CD4-positive, alpha-beta T cell treated with Interferon gamma for 1 hour (primary cell): ENCODE results near the gene BMP7.

Experiments used
- DNase-seq: peaks from one replicate; pipeline ENCODE4 v3.0.0-alpha.2; 2020

The BMP7 gene

GRCh38 chr20:57187068-57187634, 79.3 kb downstream of the BMP7 start:
- no peak for DNase-seq

- DNase-seq, result no peak
These were observed 80.2 kb downstream of the BMP7 start for GRCh38 chr20:57186192-57186591.

- no peak for DNase-seq
These were observed 81.2 kb downstream of the BMP7 start for GRCh38 chr20:57185188-57185743.

GRCh38 chr20:57183457-57184009, 82.9 kb downstream of the BMP7 start:
- DNase-seq, result no peak

- DNase-seq, result no peak
These were observed 84.8 kb downstream of the BMP7 start for GRCh38 chr20:57181639-57182038.

- no peak for DNase-seq
These were observed 85.5 kb downstream of the BMP7 start for GRCh38 chr20:57180954-57181353.

GRCh38 chr20:57180387-57180786, 86.1 kb downstream of the BMP7 start:
- DNase-seq, result no peak

- DNase-seq, result no peak
These were observed 87.2 kb downstream of the BMP7 start for GRCh38 chr20:57179265-57179664.

GRCh38 chr20:57178582-57179111, 87.8 kb downstream of the BMP7 start:
- no peak for DNase-seq

GRCh38 chr20:57177636-57178280, 88.7 kb downstream of the BMP7 start:
- DNase-seq, result no peak

- no peak for DNase-seq
These were observed 89.6 kb downstream of the BMP7 start for GRCh38 chr20:57176842-57177241.

- no peak for DNase-seq
These were observed 90.9 kb downstream of the BMP7 start for GRCh38 chr20:57175397-57176010.

GRCh38 chr20:57174737-57175136, 91.7 kb downstream of the BMP7 start:
- DNase-seq, result no peak

- DNase-seq, result no peak
These were observed 92.5 kb downstream of the BMP7 start for GRCh38 chr20:57173986-57174385.

- DNase-seq, result no peak
These were observed 93.4 kb downstream of the BMP7 start for GRCh38 chr20:57173041-57173440.

- no peak for DNase-seq
These were observed 96.1 kb downstream of the BMP7 start for GRCh38 chr20:57170343-57170742.

- no peak for DNase-seq
These were observed 97.3 kb downstream of the BMP7 start for GRCh38 chr20:57169162-57169561.

- DNase-seq, result no peak
These were observed 98.3 kb downstream of the BMP7 start for GRCh38 chr20:57167971-57168701.

- DNase-seq, result no peak
These were observed 99.2 kb downstream of the BMP7 start for GRCh38 chr20:57167292-57167655.

- DNase-seq, result no peak
These were observed 99.7 kb downstream of the BMP7 start for GRCh38 chr20:57166568-57167291.

GRCh38 chr20:57165427-57166004, 100.9 kb downstream of the BMP7 start:
- no peak for DNase-seq

- no peak for DNase-seq
These were observed 101.6 kb downstream of the BMP7 start for GRCh38 chr20:57164872-57165271.
